ENCODE measurements around the gene IL27RA.

The IL27RA gene

GRCh38 chr19:14089412-14089661 is 57.8 kb downstream of the IL27RA start:
- Histone ChIP-seq H4K20me1 (ENCODE audit: insufficient read depth) (no peaks in the 10 kb centered on the region), H3K4me3 (IDR thresholded peaks at IDR 0.05; ENCODE audit: insufficient read depth, low read depth, low read length) (no peak overlapping the region), H3K27me3 (ENCODE audit: insufficient read depth, low read depth) (no peaks in the 10 kb centered on the region), H3K27ac (no peak overlapping the region), H3K36me3 (ENCODE audit: insufficient read depth) (no peaks in the 10 kb centered on the region), H3K4me2 (peak overlapping the region; percentile 44), H3K79me2 (ENCODE audit: insufficient read depth, low read depth) (no peaks in the 10 kb centered on the region), H2AFZ (ENCODE audit: low read depth) (no peak overlapping the region; the same call in 1 of the 2 replicates), H3K9ac (no peak overlapping the region), H3K4me1 (ENCODE audit: low read depth, poor library complexity, severe bottlenecking) (peaks cover 14% of the 10 kb centered on the region)
- TF ChIP-seq CTCF (conservative IDR thresholded peaks at IDR 0.05; ENCODE audit: low read depth, low read length): no peak

GRCh38 chr19:14089662-14090508 is 58.3 kb downstream of the IL27RA start:
- no peak for TF ChIP-seq CTCF (conservative IDR thresholded peaks at IDR 0.05; ENCODE audit: low read depth, low read length)
- H3K4me3 ChIP-seq (IDR thresholded peaks at IDR 0.05; ENCODE audit: insufficient read depth, low read depth, low read length): no peak overlapping the region
- peaks cover 14% of the 10 kb centered on the region for H3K4me1 ChIP-seq (ENCODE audit: low read depth, poor library complexity, severe bottlenecking)
- no peaks in the 10 kb centered on the region for H3K79me2 ChIP-seq (ENCODE audit: insufficient read depth, low read depth)
- no peaks in the 10 kb centered on the region for H3K27me3 ChIP-seq (ENCODE audit: insufficient read depth, low read depth)
- peak overlapping the region; percentile 38; the same call in 1 of the 2 replicates for H2AFZ ChIP-seq (ENCODE audit: low read depth)
- H3K27ac ChIP-seq: no peak overlapping the region
- H3K36me3 ChIP-seq (ENCODE audit: insufficient read depth): no peaks in the 10 kb centered on the region
- H3K4me2 ChIP-seq: peak overlapping the region; percentile 44
- H3K9ac ChIP-seq: no peak overlapping the region
- H4K20me1 ChIP-seq (ENCODE audit: insufficient read depth): no peaks in the 10 kb centered on the region

GRCh38 chr19:14090509-14091080 is 59.0 kb downstream of the IL27RA start, which contains the start of gene SAMD1:
Gene SAMD1 (minus strand): TSS chr19:14090751.
- H4K20me1 ChIP-seq (ENCODE audit: insufficient read depth): no peaks in the 10 kb centered on the region
- H2AFZ ChIP-seq (ENCODE audit: low read depth): peak within 1 kb of the TSS; percentile 85
- H3K27ac ChIP-seq: peak within 1 kb of the TSS; percentile 40; the same call in 1 of the 2 replicates
- peak within 1 kb of the TSS; percentile 96 for H3K4me2 ChIP-seq
- TF ChIP-seq CTCF (conservative IDR thresholded peaks at IDR 0.05; ENCODE audit: low read depth, low read length): no peak
- H3K36me3 ChIP-seq (ENCODE audit: insufficient read depth): no peaks in the 10 kb centered on the region
- peak within 1 kb of the TSS; percentile 48; the same call in 1 of the 2 replicates for H3K9ac ChIP-seq
- H3K27me3 ChIP-seq (ENCODE audit: insufficient read depth, low read depth): no peaks in the 10 kb centered on the region
- no peaks in the 10 kb centered on the region for H3K79me2 ChIP-seq (ENCODE audit: insufficient read depth, low read depth)
- peaks cover 14% of the 10 kb centered on the region for H3K4me1 ChIP-seq (ENCODE audit: low read depth, poor library complexity, severe bottlenecking)
- H3K4me3 ChIP-seq (IDR thresholded peaks at IDR 0.05; ENCODE audit: insufficient read depth, low read depth, low read length): no peak within 1 kb of the TSS

GRCh38 chr19:14091081-14091812 is 59.7 kb downstream of the IL27RA start:
- H2AFZ ChIP-seq (ENCODE audit: low read depth): peak overlapping the region; percentile 85
- no peaks in the 10 kb centered on the region for H3K27me3 ChIP-seq (ENCODE audit: insufficient read depth, low read depth)
- peak overlapping the region; percentile 96 for H3K4me2 ChIP-seq
- H3K79me2 ChIP-seq (ENCODE audit: insufficient read depth, low read depth): no peaks in the 10 kb centered on the region
- peak overlapping the region; percentile 48; the same call in 1 of the 2 replicates for H3K9ac ChIP-seq
- H4K20me1 ChIP-seq (ENCODE audit: insufficient read depth): no peaks in the 10 kb centered on the region
- H3K4me3 ChIP-seq (IDR thresholded peaks at IDR 0.05; ENCODE audit: insufficient read depth, low read depth, low read length): no peak overlapping the region
- TF ChIP-seq CTCF (conservative IDR thresholded peaks at IDR 0.05; ENCODE audit: low read depth, low read length): 0 out of 2 replicates have a peak, but pooled peaks have one; percentile 16
- no peaks in the 10 kb centered on the region for H3K36me3 ChIP-seq (ENCODE audit: insufficient read depth)
- H3K27ac ChIP-seq: peak overlapping the region; percentile 40; the same call in 1 of the 2 replicates
- peaks cover 14% of the 10 kb centered on the region for H3K4me1 ChIP-seq (ENCODE audit: low read depth, poor library complexity, severe bottlenecking)

Data from KMS-11 (cell line).